GM19035 (cell line): ENCODE results near the gene ZNHIT2.
A peak's percentile ranks its signal among the peaks of the same experiment; 100 is the strongest.
"Not testable (repeated sequence)": the region's sequence is repeated elsewhere in the genome, so short reads cannot be mapped to it uniquely, and the experiment has no call there.

Experiments used
- ATAC-seq: cut with Tn5 transposase; IDR thresholded peaks from one replicate; pipeline ENCODE4 v1.9.1; 2021; ENCODE audit not compliant: unreplicated experiment

Gene ZNHIT2

GRCh38 chr11:65120831-65121230 lies 3.3 kb upstream of the ZNHIT2 start:
- ATAC-seq = no peak

GRCh38 chr11:65119670-65119995 lies 2.1 kb upstream of the ZNHIT2 start:
- ATAC-seq = no peak

- not testable (repeated sequence) for ATAC-seq
These were observed 1.6 kb upstream of the ZNHIT2 start for GRCh38 chr11:65118891-65119669.

GRCh38 chr11:65118097-65118837 lies 766 bp upstream of the ZNHIT2 start:
- ATAC-seq = no peak

- ATAC-seq = no peak
These were observed 913 bp downstream of the ZNHIT2 start for GRCh38 chr11:65116370-65117205.

- no peak for ATAC-seq
These were observed 2.0 kb downstream of the ZNHIT2 start for GRCh38 chr11:65115361-65116082.

GRCh38 chr11:65114538-65115171 lies 2.8 kb downstream of the ZNHIT2 start:
- ATAC-seq = no peak

- ATAC-seq = no peak
These were observed 3.7 kb downstream of the ZNHIT2 start for GRCh38 chr11:65113839-65114238.

GRCh38 chr11:65113361-65113756 lies 4.1 kb downstream of the ZNHIT2 start:
- ATAC-seq = no peak

GRCh38 chr11:65112546-65113360 lies 4.7 kb downstream of the ZNHIT2 start:
- ATAC-seq = peak; percentile 29

- peak; percentile 54 for ATAC-seq
These were observed 5.6 kb downstream of the ZNHIT2 start, which contains the start of gene TM7SF2 for GRCh38 chr11:65111744-65112545. TM7SF2 (plus strand) TSS chr11:65111872; CDS start chr11:65112016, 144 bp downstream.

- no peak for ATAC-seq
These were observed 6.2 kb downstream of the ZNHIT2 start for GRCh38 chr11:65111159-65111743.

GRCh38 chr11:65110354-65110861 lies 7.1 kb downstream of the ZNHIT2 start:
- ATAC-seq = no peak

- ATAC-seq = no peak
These were observed 8.0 kb downstream of the ZNHIT2 start for GRCh38 chr11:65109231-65110198.

GRCh38 chr11:65108469-65109123 lies 8.9 kb downstream of the ZNHIT2 start:
- no peak for ATAC-seq

GRCh38 chr11:65107751-65108468 lies 9.6 kb downstream of the ZNHIT2 start:
- ATAC-seq = no peak
